ENCODE results near the gene DNAAF3.

Gene DNAAF3

DNA sequence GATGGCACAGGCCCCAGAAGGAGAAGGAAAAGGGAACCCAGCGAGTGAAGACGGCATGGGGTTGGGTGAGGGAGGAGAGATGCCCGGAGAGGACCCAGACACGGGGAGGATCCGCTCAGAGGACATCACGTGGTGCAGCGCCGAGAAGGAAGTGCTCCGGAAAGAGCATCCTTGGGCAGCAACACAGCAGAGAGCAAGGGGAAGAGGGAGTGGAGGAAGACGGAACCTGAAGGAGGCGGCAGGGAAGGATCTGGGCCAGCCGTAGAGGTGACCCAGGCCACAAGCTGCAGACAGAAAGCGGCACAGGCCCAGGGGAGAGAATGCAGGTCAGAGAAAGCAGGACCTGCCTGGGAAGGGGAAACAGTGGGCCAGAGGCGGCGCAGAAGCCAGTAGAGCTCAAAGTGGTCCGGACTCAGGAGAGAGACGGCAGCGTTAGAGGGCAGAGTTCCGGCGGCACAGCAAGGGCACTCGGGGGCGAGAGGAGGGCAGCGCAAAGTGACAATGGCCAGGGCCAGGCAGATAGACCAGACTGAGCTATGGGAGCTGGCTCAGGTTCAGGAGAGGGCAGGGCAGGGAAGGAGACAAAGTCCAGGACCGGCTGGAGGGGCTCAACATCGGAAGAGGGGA, 50.1 kb downstream of the DNAAF3 start:
- DNase-seq (ENCODE audit: low spot score) = peak; percentile 47

DNA sequence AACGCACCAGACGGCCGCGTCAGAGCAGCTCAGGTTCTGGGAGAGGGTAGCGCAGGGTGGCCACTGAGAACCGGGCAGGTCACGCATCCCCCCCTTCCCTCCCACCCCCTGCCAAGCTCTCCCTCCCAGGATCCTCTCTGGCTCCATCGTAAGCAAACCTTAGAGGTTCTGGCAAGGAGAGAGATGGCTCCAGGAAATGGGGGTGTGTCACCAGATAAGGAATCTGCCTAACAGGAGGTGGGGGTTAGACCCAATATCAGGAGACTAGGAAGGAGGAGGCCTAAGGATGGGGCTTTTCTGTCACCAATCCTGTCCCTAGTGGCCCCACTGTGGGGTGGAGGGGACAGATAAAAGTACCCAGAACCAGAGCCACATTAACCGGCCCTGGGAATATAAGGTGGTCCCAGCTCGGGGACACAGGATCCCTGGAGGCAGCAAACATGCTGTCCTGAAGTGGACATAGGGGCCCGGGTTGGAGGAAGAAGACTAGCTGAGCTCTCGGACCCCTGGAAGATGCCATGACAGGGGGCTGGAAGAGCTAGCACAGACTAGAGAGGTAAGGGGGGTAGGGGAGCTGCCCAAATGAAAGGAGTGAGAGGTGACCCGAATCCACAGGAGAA, 50.9 kb downstream of the DNAAF3 start:
- peak; percentile 6 for DNase-seq (ENCODE audit: low spot score)

DNA sequence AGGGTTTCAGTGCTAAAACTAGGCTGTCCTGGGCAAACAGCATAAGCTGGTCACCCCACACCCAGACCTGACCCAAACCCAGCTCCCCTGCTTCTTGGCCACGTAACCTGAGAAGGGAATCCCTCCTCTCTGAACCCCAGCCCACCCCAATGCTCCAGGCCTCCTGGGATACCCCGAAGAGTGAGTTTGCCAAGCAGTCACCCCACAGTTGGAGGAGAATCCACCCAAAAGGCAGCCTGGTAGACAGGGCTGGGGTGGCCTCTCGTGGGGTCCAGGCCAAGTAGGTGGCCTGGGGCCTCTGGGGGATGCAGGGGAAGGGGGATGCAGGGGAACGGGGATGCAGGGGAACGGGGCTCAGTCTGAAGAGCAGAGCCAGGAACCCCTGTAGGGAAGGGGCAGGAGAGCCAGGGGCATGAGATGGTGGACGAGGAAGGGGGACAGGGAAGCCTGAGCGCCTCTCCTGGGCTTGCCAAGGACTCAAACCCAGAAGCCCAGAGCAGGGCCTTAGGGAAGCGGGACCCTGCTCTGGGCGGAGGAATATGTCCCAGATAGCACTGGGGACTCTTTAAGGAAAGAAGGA, 51.8 kb downstream of the DNAAF3 start:
- no peak for DNase-seq (ENCODE audit: low spot score)

DNA sequence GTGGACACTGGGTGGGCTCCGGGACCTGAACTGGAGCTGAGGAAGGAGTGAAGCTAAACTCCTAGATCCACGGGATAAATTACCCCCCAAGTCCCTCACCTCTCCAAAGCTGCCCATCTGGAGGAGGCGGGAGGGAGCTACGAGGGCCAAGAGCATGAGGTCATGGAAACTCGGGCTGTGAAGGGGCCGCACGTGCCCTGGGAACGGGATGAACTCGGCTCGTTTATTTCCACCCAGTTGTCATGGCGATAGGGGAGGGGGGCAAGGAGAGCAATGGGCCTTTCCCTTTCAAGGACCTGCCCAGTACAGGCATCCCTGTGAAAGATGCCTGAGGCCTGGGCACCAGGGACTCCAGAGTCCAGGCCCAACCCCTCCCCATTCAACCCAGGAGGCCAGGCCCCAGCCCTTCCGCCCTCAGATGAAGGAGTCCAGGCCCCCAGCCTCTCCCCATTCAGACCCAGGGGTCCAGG, 52.8 kb downstream of the DNAAF3 start:
- no peak for DNase-seq (ENCODE audit: low spot score)

DNA sequence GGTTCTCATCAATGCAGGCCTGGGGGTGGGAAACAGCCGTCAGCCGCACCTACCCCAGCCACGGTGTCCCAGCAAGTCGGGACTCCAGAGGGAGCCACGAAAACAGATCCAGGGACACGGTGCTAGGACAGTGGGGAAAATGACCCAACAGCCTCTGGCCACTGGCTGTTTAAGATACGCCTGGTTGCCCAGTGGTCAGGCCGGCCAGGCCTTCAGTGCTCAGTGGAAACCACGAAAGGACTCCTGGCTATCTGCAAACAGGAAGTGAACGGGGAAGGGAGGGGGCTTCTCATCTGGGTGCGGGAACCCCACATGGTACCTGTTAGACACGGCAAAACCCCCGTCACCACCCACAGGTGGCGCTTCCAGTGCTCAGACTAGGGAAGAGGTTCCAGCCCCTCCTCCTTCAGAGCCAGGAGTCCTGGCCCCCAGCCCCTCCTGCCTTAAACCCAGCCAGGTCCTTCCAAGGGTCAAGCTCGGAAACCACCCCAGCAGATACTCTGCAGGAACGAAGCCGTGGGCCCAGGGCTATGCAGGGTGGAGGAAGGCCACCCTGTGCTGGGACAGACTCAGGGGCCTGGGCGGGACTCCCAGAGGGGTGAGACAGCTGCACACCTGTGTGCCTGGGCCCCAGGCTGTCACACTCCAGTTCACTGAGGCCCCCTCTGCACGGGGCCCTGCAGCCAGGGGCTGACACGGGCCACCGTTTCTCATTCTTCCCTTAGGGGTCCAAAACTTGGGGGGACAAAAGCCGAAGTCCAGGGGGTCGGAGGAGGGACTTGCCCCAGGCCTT, 53.4 kb downstream of the DNAAF3 start:
- DNase-seq (ENCODE audit: low spot score) = no peak

DNA sequence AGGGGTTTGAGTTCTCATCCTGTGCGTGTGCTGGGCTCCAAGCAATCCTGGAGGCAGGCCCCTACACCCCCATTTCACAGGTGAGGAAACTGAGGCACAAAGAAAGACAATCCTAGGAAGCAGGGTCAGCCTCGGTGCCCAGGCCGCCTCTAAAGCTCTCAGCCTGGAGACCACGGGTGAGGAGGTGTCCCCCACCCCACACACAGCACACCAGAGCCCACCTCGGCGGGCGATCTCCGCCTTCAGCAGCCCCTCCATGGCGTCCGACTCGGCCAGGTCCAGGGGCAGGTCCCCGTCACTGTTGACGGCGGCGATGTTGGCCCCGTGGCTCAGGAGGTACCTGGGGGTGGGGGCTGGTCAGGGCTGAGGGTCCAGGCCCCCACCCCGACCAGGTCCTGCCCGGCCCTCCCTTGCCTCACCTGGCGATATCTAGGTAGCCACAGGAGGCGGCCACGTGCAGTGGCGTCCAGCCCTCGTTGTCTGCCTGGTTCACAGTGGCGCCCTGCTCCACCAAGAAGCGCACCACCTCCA, 54.1 kb downstream of the DNAAF3 start:
- DNase-seq (ENCODE audit: low spot score) = no peak

DNA sequence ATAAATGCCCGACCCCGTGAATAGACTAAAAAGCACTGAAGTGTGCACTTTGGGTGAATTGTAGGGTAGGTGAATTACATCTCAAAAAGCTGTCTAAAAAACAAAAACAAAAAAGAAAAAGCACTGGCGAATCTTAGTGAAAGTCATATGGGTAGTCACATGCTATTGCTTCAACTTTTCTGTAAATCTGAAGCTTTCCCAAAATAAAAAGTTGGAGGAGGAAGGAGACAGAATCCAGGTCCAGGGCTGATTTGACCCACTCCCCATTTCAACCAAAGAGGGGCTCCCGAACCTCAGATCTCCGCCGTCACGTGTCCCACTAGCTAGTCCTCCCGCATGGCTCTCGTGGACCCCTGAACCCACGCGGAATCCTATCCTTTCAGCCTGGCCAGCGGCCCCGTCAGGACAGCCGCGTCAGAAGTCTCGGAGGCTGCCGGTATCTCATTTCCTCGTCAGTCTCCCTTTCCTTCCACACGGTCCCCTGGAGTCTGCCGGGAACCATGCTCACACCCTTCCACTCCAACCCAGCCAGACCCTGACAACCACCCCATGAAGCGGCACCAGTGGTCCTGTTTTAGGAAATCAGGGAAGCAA, 55.1 kb downstream of the DNAAF3 start:
- no peak for DNase-seq (ENCODE audit: low spot score)

DNA sequence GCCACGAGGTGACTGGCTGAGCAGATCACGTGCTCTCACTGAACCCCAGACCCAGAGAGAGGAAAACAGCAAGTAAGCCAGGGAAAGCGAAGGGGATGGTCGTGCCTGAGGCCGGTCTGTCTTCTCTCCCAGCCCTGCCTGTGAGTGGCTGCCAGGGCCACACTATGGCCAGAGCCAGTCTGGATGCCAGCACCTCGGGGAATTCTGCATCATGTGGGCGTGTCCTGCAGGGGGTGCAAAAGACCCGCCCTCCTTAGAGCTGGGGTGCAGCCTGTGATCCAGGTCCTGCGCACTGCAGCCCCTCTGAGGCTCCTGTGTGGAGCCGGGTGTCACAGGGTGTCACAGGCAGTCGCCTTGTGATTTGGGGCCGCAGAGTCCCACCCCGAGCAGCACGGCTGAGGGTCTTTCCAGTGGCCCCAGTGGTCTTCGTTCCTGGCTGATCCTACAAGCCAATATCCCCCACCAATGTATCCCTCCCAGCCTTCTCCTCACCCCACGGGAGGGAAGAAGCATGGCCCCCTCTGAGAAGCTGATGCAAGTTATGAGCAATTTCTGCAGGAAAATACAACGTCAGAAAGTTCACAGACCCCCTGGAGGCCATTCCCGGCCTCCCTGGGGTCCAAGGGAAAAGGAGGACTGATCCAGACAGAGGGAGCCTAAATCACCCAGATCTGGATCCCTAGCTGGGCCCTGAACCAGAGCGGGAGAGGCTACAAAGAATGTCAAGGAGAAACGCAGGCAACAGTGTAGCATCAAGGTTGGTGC, 56.7 kb downstream of the DNAAF3 start:
- DNase-seq (ENCODE audit: low spot score) = no peak
